HEK293 (cell line): ENCODE data around the gene STXBP3.
A peak's percentile ranks its signal among the peaks of the same experiment; 100 is the strongest.

Experiments used
- CTCF ChIA-PET: fragments of 350-600 bp; formaldehyde crosslinking; extraction: SDS; loops from one replicate; lab custom pipeline; 2021; ENCODE audit warnings: antibody characterized with exemption; lab: Yijun Ruan, JAX
- POLR2A ChIA-PET: fragments of 300-600 bp; formaldehyde crosslinking; extraction: SDS; loops from one replicate; lab custom pipeline; 2020; ENCODE audit warnings: antibody characterized with exemption, inconsistent platforms; lab: Yijun Ruan, JAX
- H3K27ac ChIP-seq: fragments of 200-500 bp; sonication (Bioruptor generic); 2 replicates; pipeline ENCODE4 v1.5.1; 2014; ENCODE audit warnings: low read depth, low read length, control low read depth, inconsistent platforms; ENCODE audit errors: extremely low read depth
- H3K36me3 ChIP-seq, 2 experiments: fragments of 200-500 bp in 1 of 2; sonication (Bioruptor generic) in 1 of 2; 1 replicate in 1 of 2; 2 replicates in 1 of 2; pipeline ENCODE4 v1.5.1; 2014 to 2017; ENCODE audit warnings: inconsistent platforms in 2 of 2, low read length in 2 of 2; ENCODE audit not compliant: control insufficient read depth in 2 of 2, insufficient read depth in 1 of 2
- H3K4me1 ChIP-seq: fragments of 200-500 bp; sonication (Bioruptor generic); 2 replicates; pipeline ENCODE4 v1.5.1; 2014; ENCODE audit warnings: mild to moderate bottlenecking, low read length, inconsistent platforms; ENCODE audit not compliant: control insufficient read depth, insufficient read depth
- H3K4me3 ChIP-seq: 2 replicates; pipeline ENCODE4 v1.5.1; 2011; ENCODE audit warnings: low read depth, mild to moderate bottlenecking, control low read depth, low read length, moderate library complexity
- H3K9me3 ChIP-seq: fragments of 200-500 bp; sonication (Bioruptor generic); 2 replicates; pipeline ENCODE4 v1.5.1; 2014; ENCODE audit warnings: low read depth, low read length, inconsistent platforms; ENCODE audit not compliant: control insufficient read depth, insufficient read depth
- HOXC10 ChIP-seq: sonication (generic); formaldehyde crosslinking; IDR thresholded peaks from 2 replicates; pipeline ENCODE4 v1.8.1; 2023; ENCODE audit warnings: mild to moderate bottlenecking, missing genetic modification reagents
- IKZF3 ChIP-seq: fragments of 450-650 bp; IDR thresholded peaks from 2 replicates; pipeline ENCODE4 v1.5.0; 2018; ENCODE audit warnings: missing biosample characterization, mild to moderate bottlenecking, missing genetic modification characterization, moderate library complexity
- SP2 ChIP-seq: fragments of 450-650 bp; formaldehyde crosslinking; IDR thresholded peaks from 2 replicates; pipeline ENCODE4 v1.5.1; 2016; ENCODE audit warnings: missing biosample characterization, missing genetic modification characterization
- SP7 ChIP-seq: fragments of 450-650 bp; formaldehyde crosslinking; IDR thresholded peaks from 2 replicates; pipeline ENCODE4 v1.5.1; 2016; ENCODE audit warnings: missing biosample characterization, missing genetic modification characterization
- ZBTB8A ChIP-seq: fragments of 450-650 bp; formaldehyde crosslinking; IDR thresholded peaks from 2 replicates; pipeline ENCODE4 v1.5.1; 2016; ENCODE audit warnings: missing biosample characterization, missing genetic modification characterization
- ZFP41 ChIP-seq: fragments of 450-650 bp; formaldehyde crosslinking; IDR thresholded peaks from 2 replicates; pipeline ENCODE4 v1.5.1; 2016; ENCODE audit warnings: missing biosample characterization, missing genetic modification characterization, borderline replicate concordance
- ZNF112 ChIP-seq: fragments of 450-650 bp; formaldehyde crosslinking; IDR thresholded peaks from 2 replicates; pipeline ENCODE4 v1.5.0; 2017; ENCODE audit warnings: missing biosample characterization, missing genetic modification characterization
- ZNF146 ChIP-seq: fragments of 450-650 bp; formaldehyde crosslinking; IDR thresholded peaks from 2 replicates; pipeline ENCODE4 v1.5.1; 2016; ENCODE audit warnings: missing biosample characterization, missing genetic modification characterization
- ZNF280C ChIP-seq: fragments of 450-650 bp; formaldehyde crosslinking; IDR thresholded peaks from 2 replicates; pipeline ENCODE4 v1.5.1; 2016; ENCODE audit warnings: missing biosample characterization, missing genetic modification characterization
- ZNF335 ChIP-seq: fragments of 450-650 bp; formaldehyde crosslinking; conservative IDR thresholded peaks from 2 replicates; pipeline ENCODE4 v1.5.1; 2016; ENCODE audit warnings: missing biosample characterization, missing genetic modification characterization
- ZNF354C ChIP-seq: fragments of 450-650 bp; formaldehyde crosslinking; IDR thresholded peaks from 2 replicates; pipeline ENCODE4 v1.5.1; 2016; ENCODE audit warnings: missing biosample characterization, missing genetic modification characterization, low read depth, borderline replicate concordance
- ZNF664 ChIP-seq: fragments of 450-650 bp; formaldehyde crosslinking; IDR thresholded peaks from 2 replicates; pipeline ENCODE4 v1.5.1; 2016; ENCODE audit warnings: missing biosample characterization, missing genetic modification characterization
- ZNF777 ChIP-seq: fragments of 450-650 bp; formaldehyde crosslinking; IDR thresholded peaks from 2 replicates; pipeline ENCODE4 v1.5.1; 2017; ENCODE audit warnings: missing biosample characterization, missing genetic modification characterization, borderline replicate concordance
- TF ChIP-seq, protein P1 (sequence below): fragments of 450-650 bp; formaldehyde crosslinking; IDR thresholded peaks from 2 replicates; pipeline ENCODE4 v1.5.1; 2016; ENCODE audit warnings: missing biosample characterization, missing genetic modification characterization
- TF ChIP-seq, protein P2 (sequence below): fragments of 450-650 bp; formaldehyde crosslinking; IDR thresholded peaks from 2 replicates; pipeline ENCODE4 v1.5.1; 2017; ENCODE audit warnings: missing biosample characterization, missing genetic modification characterization
- TF ChIP-seq, protein P3 (sequence below): fragments of 450-650 bp; formaldehyde crosslinking; conservative IDR thresholded peaks from 2 replicates; pipeline ENCODE4 v1.5.1; 2016; ENCODE audit warnings: low read depth, missing biosample characterization, missing genetic modification characterization
- TF ChIP-seq, protein P4 (sequence below): fragments of 450-650 bp; formaldehyde crosslinking; IDR thresholded peaks from 2 replicates; pipeline ENCODE4 v1.5.1; 2016; ENCODE audit warnings: missing biosample characterization, missing genetic modification characterization
- TF ChIP-seq, protein P5 (sequence below): fragments of 450-650 bp; formaldehyde crosslinking; IDR thresholded peaks from 2 replicates; pipeline ENCODE4 v1.5.1; 2016; ENCODE audit warnings: missing biosample characterization, missing genetic modification characterization

Gene STXBP3

DNA sequence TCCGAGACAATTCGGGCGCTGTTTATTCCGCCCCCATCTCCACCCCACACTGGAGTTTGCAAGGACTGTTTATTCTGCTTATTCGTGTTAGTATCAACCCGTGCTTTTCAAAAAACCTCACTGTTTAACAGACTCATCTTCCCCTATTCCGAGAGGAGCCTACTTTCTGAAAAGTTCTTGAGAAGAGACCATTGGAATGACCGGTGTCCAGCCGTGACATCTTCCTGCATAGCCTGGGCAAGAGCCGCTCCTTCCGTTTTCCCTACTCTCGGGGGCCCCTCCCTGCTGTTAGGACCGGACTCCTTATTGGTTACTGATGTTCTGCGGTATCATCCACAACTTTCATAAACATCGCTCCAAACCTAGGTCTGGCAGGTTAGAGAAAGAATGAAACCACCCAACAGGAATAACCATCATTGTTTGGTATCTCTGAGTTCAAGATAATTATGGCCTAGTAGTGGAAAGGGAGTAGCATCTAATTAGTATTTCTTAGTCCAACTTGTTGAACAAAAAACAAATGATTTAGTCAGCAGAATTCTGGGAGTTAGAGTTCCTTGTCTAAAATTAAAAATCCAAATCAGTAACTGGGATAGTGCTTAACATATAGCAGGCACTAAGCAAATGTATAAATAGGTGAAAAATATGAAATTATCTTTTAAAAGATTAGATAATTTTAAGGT, 837 bp downstream of the STXBP3 start (continued):
- TF ChIP-seq, protein P1, sequence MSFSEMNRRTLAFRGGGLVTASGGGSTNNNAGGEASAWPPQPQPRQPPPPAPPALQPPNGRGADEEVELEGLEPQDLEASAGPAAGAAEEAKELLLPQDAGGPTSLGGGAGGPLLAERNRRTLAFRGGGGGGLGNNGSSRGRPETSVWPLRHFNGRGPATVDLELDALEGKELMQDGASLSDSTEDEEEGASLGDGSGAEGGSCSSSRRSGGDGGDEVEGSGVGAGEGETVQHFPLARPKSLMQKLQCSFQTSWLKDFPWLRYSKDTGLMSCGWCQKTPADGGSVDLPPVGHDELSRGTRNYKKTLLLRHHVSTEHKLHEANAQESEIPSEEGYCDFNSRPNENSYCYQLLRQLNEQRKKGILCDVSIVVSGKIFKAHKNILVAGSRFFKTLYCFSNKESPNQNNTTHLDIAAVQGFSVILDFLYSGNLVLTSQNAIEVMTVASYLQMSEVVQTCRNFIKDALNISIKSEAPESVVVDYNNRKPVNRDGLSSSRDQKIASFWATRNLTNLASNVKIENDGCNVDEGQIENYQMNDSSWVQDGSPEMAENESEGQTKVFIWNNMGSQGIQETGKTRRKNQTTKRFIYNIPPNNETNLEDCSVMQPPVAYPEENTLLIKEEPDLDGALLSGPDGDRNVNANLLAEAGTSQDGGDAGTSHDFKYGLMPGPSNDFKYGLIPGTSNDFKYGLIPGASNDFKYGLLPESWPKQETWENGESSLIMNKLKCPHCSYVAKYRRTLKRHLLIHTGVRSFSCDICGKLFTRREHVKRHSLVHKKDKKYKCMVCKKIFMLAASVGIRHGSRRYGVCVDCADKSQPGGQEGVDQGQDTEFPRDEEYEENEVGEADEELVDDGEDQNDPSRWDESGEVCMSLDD = no peak
- TF ChIP-seq IKZF3 (tag by site-specific recombination) (peak; percentile 68; the same call in 1 of the 2 replicates), ZNF112 (tag by site-specific recombination) (no peak), SP7 (peak; percentile 85), ZNF335 (tag by site-specific recombination) (peak; percentile 66; the same call in 1 of the 2 replicates), ZFP41 (tag by site-specific recombination) (no peak), HOXC10 (CRISPR knock-in tag) (no peak), SP2 (tag by site-specific recombination) (peak; percentile 19; the same call in 1 of the 2 replicates)
- TF ChIP-seq, protein P2, sequence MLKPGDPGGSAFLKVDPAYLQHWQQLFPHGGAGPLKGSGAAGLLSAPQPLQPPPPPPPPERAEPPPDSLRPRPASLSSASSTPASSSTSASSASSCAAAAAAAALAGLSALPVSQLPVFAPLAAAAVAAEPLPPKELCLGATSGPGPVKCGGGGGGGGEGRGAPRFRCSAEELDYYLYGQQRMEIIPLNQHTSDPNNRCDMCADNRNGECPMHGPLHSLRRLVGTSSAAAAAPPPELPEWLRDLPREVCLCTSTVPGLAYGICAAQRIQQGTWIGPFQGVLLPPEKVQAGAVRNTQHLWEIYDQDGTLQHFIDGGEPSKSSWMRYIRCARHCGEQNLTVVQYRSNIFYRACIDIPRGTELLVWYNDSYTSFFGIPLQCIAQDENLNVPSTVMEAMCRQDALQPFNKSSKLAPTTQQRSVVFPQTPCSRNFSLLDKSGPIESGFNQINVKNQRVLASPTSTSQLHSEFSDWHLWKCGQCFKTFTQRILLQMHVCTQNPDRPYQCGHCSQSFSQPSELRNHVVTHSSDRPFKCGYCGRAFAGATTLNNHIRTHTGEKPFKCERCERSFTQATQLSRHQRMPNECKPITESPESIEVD (tag by site-specific recombination) = no peak
- TF ChIP-seq, protein P3, sequence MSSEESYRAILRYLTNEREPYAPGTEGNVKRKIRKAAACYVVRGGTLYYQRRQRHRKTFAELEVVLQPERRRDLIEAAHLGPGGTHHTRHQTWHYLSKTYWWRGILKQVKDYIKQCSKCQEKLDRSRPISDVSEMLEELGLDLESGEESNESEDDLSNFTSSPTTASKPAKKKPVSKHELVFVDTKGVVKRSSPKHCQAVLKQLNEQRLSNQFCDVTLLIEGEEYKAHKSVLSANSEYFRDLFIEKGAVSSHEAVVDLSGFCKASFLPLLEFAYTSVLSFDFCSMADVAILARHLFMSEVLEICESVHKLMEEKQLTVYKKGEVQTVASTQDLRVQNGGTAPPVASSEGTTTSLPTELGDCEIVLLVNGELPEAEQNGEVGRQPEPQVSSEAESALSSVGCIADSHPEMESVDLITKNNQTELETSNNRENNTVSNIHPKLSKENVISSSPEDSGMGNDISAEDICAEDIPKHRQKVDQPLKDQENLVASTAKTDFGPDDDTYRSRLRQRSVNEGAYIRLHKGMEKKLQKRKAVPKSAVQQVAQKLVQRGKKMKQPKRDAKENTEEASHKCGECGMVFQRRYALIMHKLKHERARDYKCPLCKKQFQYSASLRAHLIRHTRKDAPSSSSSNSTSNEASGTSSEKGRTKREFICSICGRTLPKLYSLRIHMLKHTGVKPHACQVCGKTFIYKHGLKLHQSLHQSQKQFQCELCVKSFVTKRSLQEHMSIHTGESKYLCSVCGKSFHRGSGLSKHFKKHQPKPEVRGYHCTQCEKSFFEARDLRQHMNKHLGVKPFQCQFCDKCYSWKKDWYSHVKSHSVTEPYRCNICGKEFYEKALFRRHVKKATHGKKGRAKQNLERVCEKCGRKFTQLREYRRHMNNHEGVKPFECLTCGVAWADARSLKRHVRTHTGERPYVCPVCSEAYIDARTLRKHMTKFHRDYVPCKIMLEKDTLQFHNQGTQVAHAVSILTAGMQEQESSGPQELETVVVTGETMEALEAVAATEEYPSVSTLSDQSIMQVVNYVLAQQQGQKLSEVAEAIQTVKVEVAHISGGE (tag by site-specific recombination) = peak; percentile 50
- TF ChIP-seq, all 188 proteins: peak for 14

DNA sequence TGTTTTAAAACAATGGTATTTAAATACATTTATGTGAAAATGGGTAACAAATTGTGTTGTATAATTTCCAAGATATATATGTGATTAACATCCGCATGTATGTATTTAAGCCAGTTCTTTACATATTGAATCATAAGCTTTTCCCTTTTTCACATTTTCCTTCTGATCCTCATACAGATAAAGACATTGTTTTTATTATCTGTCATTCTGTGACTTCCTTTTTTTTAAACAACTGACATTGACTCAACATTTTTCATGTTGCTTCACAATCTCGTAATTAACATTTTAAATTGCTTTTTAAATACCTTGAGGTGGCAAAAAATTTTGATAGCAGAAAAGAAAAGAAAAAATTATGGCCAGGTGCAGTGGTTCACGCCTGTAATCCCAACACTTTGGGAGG, 1.4 kb downstream of the STXBP3 start:
- Histone ChIP-seq H3K9me3 (no peaks in the 10 kb centered on the region), H3K36me3 (peaks cover 0 to 4% of the 10 kb centered on the region in 2 experiments; a peak in 1 of 3 replicates), H3K4me3 (no peak overlapping the region), H3K27ac (no peak overlapping the region), H3K4me1 (peaks cover 2% of the 10 kb centered on the region; the same call in 1 of the 2 replicates)
- CTCF ChIA-PET = interaction anchor here (1.1 kb wide), 1 partner anchor 81 kb away, joined by 3 read pairs; no protein-coding TSS in a partner anchor
- POLR2A ChIA-PET = no interaction called here
- TF ChIP-seq ZNF777 (tag by site-specific recombination) (no peak), ZNF664 (no peak), ZNF280C (tag by site-specific recombination) (no peak), ZNF354C (tag by site-specific recombination) (no peak), ZBTB8A (tag by site-specific recombination) (no peak), ZNF146 (tag by site-specific recombination) (no peak)
- TF ChIP-seq, protein P4, sequence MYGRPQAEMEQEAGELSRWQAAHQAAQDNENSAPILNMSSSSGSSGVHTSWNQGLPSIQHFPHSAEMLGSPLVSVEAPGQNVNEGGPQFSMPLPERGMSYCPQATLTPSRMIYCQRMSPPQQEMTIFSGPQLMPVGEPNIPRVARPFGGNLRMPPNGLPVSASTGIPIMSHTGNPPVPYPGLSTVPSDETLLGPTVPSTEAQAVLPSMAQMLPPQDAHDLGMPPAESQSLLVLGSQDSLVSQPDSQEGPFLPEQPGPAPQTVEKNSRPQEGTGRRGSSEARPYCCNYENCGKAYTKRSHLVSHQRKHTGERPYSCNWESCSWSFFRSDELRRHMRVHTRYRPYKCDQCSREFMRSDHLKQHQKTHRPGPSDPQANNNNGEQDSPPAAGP (tag by site-specific recombination) = no peak
- TF ChIP-seq, protein P1 = no peak
- TF ChIP-seq, protein P5, sequence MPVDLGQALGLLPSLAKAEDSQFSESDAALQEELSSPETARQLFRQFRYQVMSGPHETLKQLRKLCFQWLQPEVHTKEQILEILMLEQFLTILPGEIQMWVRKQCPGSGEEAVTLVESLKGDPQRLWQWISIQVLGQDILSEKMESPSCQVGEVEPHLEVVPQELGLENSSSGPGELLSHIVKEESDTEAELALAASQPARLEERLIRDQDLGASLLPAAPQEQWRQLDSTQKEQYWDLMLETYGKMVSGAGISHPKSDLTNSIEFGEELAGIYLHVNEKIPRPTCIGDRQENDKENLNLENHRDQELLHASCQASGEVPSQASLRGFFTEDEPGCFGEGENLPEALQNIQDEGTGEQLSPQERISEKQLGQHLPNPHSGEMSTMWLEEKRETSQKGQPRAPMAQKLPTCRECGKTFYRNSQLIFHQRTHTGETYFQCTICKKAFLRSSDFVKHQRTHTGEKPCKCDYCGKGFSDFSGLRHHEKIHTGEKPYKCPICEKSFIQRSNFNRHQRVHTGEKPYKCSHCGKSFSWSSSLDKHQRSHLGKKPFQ (tag by site-specific recombination) = no peak
